GM12878 (cell line): ENCODE measurements around the gene SEMA4A. TPM values are rescaled to one million over a fixed set of nuclear protein-coding genes. Genes with fewer than 3 reads are reported as not detected.

Source experiments
- FOXM1 ChIP-seq: IDR thresholded peaks from 2 replicates; pipeline ENCODE4 v1.6.1; 2012; ENCODE audit warnings: low read depth, mild to moderate bottlenecking, inconsistent platforms, low read length, moderate library complexity
- JUNB ChIP-seq: IDR thresholded peaks from 2 replicates; pipeline ENCODE4 v1.6.1; 2016; ENCODE audit warnings: antibody characterized with exemption, mild to moderate bottlenecking
- JUND ChIP-seq: IDR thresholded peaks from 2 replicates; pipeline ENCODE4 v1.6.1; 2012; ENCODE audit warnings: low read depth, mild to moderate bottlenecking, low read length, improper control_type of control experiment, moderate library complexity
- NFXL1 ChIP-seq: fragments of 450-650 bp; IDR thresholded peaks from 2 replicates; pipeline ENCODE4 v1.6.1; 2017; ENCODE audit warnings: antibody characterized with exemption, mild to moderate bottlenecking, borderline replicate concordance
- SUZ12 ChIP-seq: fragments of 200-600 bp; sonication (generic); IDR thresholded peaks from one replicate; pipeline ENCODE4 v1.6.1; 2018; ENCODE audit warnings: antibody characterized with exemption, mild to moderate bottlenecking; ENCODE audit not compliant: unreplicated experiment
- TCF3 ChIP-seq: IDR thresholded peaks from 2 replicates; pipeline ENCODE4 v1.6.1; 2012; ENCODE audit warnings: low read depth, mild to moderate bottlenecking, low read length, borderline replicate concordance; ENCODE audit not compliant: insufficient read depth
- ZNF217 ChIP-seq: fragments of 450-650 bp; IDR thresholded peaks from 2 replicates; pipeline ENCODE4 v1.6.1; 2017; ENCODE audit warnings: antibody characterized with exemption, mild to moderate bottlenecking
- polyA plus RNA-seq, 11 experiments: library from polyadenylated mRNA; depleted of rRNA in 4 of 11; unstranded in 6 of 11; stranded (reverse) in 5 of 11; fragments of >200 nt; fragmentation: Nextera tagmentation in 4 of 11; fragmentation: Illumina TruSeq in 1 of 11; extraction: Ambion mirVana in 4 of 11; extraction: Trizol in 1 of 11; gene quantifications; 1 replicate in 1 of 11; 2 replicates in 10 of 11; pipeline versions ENCODE4 v1.2.1 to v1.2.3, GENCODE V29; 2011 to 2016; ENCODE audit warnings: inconsistent platforms in 2 of 11, missing spikeins in 2 of 11, low read depth in 1 of 11
- total RNA-seq, 4 experiments: library from RNA; depleted of rRNA in 3 of 4; stranded (reverse); fragments of >200 nt in 3 of 4; fragmentation: Illumina TruSeq in 1 of 4; extraction: Trizol in 1 of 4; gene quantifications; 2 replicates each; pipeline versions ENCODE4 v1.2.1 to v1.2.3, GENCODE V29; 2013 to 2021
- TF ChIP-seq, protein P1 (sequence below): fragments of 450-650 bp; IDR thresholded peaks from 2 replicates; pipeline ENCODE4 v1.6.1; 2017; ENCODE audit warnings: mild to moderate bottlenecking, moderate library complexity
- TF ChIP-seq, protein P2 (sequence below): fragments of 450-650 bp; IDR thresholded peaks from 2 replicates; pipeline ENCODE4 v1.6.1; 2018; ENCODE audit warnings: mild to moderate bottlenecking, low read depth, moderate library complexity; ENCODE audit not compliant: partially characterized antibody
- TF ChIP-seq, protein P3 (sequence below): IDR thresholded peaks from 2 replicates; pipeline ENCODE4 v1.6.1; 2011; ENCODE audit warnings: low read depth, mild to moderate bottlenecking, low read length, moderate library complexity, borderline replicate concordance; ENCODE audit errors: extremely low read depth
- TF ChIP-seq, protein P4 (sequence below): fragments of 450-650 bp; IDR thresholded peaks from 2 replicates; pipeline ENCODE4 v1.6.1; 2017; ENCODE audit warnings: mild to moderate bottlenecking, low read depth, inconsistent platforms; ENCODE audit not compliant: poor library complexity, severe bottlenecking
- TF ChIP-seq, protein P5 (sequence below): IDR thresholded peaks from 2 replicates; pipeline ENCODE4 v1.6.1; 2011; ENCODE audit warnings: mild to moderate bottlenecking, low read depth, low read length, moderate library complexity; ENCODE audit not compliant: insufficient replicate concordance
- TF ChIP-seq, protein P6 (sequence below): IDR thresholded peaks from 2 replicates; pipeline ENCODE4 v1.6.1; 2012; ENCODE audit warnings: low read depth, low read length, improper control_type of control experiment
- TF ChIP-seq, protein P7 (sequence below): fragments of 450-650 bp; conservative IDR thresholded peaks from 2 replicates; pipeline ENCODE4 v1.6.1; 2017; ENCODE audit warnings: mild to moderate bottlenecking, moderate library complexity

The SEMA4A gene
- total and polyA plus RNA-seq, 10 of the 15 experiments (the other 5 are each of a cell fraction or from before 2014, with no cell fraction given) = 2.6 to 64.2 (median 32.8) TPM

DNA sequence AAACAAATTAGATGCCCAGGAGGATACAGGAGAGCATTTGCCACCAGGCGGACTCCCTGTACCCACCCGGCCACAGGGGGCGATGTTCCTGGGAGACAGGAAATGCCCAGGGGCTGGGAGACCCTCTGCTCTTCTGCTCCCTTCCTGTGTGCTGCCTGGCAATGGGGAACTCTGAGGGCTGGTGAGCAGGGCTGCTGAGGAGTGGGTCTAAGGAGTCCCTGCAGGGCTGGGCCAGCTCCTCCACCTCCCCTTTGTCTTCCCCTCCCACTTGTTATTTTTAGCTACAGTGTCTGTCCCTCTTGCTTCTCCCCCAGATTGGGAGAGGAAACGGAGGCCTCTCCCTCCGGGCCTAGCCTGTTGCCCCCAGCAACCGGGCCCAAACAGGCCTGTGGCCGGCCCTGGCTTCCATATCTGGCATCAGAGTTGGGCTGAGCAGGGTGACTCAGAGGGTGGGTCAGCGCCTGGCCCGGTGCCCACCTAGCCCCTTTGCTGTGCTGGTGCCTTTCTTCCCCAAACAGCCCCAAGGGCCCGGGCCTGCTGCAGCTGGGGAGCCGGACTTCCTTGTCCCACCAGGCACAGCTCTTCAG is 27.2 kb upstream of the SEMA4A start (continued):
- TF ChIP-seq, protein P1, sequence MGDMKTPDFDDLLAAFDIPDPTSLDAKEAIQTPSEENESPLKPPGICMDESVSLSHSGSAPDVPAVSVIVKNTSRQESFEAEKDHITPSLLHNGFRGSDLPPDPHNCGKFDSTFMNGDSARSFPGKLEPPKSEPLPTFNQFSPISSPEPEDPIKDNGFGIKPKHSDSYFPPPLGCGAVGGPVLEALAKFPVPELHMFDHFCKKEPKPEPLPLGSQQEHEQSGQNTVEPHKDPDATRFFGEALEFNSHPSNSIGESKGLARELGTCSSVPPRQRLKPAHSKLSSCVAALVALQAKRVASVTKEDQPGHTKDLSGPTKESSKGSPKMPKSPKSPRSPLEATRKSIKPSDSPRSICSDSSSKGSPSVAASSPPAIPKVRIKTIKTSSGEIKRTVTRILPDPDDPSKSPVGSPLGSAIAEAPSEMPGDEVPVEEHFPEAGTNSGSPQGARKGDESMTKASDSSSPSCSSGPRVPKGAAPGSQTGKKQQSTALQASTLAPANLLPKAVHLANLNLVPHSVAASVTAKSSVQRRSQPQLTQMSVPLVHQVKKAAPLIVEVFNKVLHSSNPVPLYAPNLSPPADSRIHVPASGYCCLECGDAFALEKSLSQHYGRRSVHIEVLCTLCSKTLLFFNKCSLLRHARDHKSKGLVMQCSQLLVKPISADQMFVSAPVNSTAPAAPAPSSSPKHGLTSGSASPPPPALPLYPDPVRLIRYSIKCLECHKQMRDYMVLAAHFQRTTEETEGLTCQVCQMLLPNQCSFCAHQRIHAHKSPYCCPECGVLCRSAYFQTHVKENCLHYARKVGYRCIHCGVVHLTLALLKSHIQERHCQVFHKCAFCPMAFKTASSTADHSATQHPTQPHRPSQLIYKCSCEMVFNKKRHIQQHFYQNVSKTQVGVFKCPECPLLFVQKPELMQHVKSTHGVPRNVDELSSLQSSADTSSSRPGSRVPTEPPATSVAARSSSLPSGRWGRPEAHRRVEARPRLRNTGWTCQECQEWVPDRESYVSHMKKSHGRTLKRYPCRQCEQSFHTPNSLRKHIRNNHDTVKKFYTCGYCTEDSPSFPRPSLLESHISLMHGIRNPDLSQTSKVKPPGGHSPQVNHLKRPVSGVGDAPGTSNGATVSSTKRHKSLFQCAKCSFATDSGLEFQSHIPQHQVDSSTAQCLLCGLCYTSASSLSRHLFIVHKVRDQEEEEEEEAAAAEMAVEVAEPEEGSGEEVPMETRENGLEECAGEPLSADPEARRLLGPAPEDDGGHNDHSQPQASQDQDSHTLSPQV = no peak
- no peak for TF ChIP-seq NFXL1
- TF ChIP-seq, protein P2, sequence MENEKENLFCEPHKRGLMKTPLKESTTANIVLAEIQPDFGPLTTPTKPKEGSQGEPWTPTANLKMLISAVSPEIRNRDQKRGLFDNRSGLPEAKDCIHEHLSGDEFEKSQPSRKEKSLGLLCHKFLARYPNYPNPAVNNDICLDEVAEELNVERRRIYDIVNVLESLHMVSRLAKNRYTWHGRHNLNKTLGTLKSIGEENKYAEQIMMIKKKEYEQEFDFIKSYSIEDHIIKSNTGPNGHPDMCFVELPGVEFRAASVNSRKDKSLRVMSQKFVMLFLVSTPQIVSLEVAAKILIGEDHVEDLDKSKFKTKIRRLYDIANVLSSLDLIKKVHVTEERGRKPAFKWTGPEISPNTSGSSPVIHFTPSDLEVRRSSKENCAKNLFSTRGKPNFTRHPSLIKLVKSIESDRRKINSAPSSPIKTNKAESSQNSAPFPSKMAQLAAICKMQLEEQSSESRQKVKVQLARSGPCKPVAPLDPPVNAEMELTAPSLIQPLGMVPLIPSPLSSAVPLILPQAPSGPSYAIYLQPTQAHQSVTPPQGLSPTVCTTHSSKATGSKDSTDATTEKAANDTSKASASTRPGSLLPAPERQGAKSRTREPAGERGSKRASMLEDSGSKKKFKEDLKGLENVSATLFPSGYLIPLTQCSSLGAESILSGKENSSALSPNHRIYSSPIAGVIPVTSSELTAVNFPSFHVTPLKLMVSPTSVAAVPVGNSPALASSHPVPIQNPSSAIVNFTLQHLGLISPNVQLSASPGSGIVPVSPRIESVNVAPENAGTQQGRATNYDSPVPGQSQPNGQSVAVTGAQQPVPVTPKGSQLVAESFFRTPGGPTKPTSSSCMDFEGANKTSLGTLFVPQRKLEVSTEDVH = no peak
- TF ChIP-seq JUNB = no peak
- TF ChIP-seq, protein P3, sequence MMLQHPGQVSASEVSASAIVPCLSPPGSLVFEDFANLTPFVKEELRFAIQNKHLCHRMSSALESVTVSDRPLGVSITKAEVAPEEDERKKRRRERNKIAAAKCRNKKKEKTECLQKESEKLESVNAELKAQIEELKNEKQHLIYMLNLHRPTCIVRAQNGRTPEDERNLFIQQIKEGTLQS = no peak
- no peak for TF ChIP-seq SUZ12
- TF ChIP-seq, protein P4, sequence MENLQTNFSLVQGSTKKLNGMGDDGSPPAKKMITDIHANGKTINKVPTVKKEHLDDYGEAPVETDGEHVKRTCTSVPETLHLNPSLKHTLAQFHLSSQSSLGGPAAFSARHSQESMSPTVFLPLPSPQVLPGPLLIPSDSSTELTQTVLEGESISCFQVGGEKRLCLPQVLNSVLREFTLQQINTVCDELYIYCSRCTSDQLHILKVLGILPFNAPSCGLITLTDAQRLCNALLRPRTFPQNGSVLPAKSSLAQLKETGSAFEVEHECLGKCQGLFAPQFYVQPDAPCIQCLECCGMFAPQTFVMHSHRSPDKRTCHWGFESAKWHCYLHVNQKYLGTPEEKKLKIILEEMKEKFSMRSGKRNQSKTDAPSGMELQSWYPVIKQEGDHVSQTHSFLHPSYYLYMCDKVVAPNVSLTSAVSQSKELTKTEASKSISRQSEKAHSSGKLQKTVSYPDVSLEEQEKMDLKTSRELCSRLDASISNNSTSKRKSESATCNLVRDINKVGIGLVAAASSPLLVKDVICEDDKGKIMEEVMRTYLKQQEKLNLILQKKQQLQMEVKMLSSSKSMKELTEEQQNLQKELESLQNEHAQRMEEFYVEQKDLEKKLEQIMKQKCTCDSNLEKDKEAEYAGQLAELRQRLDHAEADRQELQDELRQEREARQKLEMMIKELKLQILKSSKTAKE = peak; percentile 24
- no peak for TF ChIP-seq JUND
- TF ChIP-seq, protein P5, sequence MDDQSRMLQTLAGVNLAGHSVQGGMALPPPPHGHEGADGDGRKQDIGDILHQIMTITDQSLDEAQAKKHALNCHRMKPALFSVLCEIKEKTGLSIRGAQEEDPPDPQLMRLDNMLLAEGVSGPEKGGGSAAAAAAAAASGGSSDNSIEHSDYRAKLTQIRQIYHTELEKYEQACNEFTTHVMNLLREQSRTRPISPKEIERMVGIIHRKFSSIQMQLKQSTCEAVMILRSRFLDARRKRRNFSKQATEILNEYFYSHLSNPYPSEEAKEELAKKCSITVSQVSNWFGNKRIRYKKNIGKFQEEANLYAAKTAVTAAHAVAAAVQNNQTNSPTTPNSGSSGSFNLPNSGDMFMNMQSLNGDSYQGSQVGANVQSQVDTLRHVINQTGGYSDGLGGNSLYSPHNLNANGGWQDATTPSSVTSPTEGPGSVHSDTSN = no peak
- no peak for TF ChIP-seq TCF3
- TF ChIP-seq FOXM1 = no peak
- TF ChIP-seq, protein P6, sequence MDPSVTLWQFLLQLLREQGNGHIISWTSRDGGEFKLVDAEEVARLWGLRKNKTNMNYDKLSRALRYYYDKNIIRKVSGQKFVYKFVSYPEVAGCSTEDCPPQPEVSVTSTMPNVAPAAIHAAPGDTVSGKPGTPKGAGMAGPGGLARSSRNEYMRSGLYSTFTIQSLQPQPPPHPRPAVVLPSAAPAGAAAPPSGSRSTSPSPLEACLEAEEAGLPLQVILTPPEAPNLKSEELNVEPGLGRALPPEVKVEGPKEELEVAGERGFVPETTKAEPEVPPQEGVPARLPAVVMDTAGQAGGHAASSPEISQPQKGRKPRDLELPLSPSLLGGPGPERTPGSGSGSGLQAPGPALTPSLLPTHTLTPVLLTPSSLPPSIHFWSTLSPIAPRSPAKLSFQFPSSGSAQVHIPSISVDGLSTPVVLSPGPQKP = no peak
- no peak for TF ChIP-seq ZNF217
- TF ChIP-seq, protein P7, sequence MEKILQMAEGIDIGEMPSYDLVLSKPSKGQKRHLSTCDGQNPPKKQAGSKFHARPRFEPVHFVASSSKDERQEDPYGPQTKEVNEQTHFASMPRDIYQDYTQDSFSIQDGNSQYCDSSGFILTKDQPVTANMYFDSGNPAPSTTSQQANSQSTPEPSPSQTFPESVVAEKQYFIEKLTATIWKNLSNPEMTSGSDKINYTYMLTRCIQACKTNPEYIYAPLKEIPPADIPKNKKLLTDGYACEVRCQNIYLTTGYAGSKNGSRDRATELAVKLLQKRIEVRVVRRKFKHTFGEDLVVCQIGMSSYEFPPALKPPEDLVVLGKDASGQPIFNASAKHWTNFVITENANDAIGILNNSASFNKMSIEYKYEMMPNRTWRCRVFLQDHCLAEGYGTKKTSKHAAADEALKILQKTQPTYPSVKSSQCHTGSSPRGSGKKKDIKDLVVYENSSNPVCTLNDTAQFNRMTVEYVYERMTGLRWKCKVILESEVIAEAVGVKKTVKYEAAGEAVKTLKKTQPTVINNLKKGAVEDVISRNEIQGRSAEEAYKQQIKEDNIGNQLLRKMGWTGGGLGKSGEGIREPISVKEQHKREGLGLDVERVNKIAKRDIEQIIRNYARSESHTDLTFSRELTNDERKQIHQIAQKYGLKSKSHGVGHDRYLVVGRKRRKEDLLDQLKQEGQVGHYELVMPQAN = no peak
